SU-DHL-6 (cell line): ENCODE data around the gene EIF1B.

Experiments
- H2AFZ ChIP-seq: fragments of 200-600 bp; sonication (generic); 2 replicates; pipeline ENCODE4 v1.6.1; 2014; ENCODE audit warnings: low read depth, mild to moderate bottlenecking, moderate library complexity, mixed read lengths, antibody characterized with exemption, low read length; ENCODE audit not compliant: severe bottlenecking
- H3F3A ChIP-seq: fragments of 200-600 bp; shearing (Covaris generic); 2 replicates; pipeline ENCODE4 v1.6.0; 2016; ENCODE audit warnings: antibody characterized with exemption, mild to moderate bottlenecking; ENCODE audit not compliant: insufficient read depth
- H3K27ac ChIP-seq: fragments of 200-600 bp; sonication (generic); 2 replicates; pipeline ENCODE4 v1.5.1; 2016; ENCODE audit warnings: low read depth, mild to moderate bottlenecking, low read length, moderate library complexity, mixed read lengths
- H3K27me3 ChIP-seq: fragments of 200-600 bp; sonication (generic), shearing (Covaris generic); 2 replicates; pipeline ENCODE4 v1.6.0; 2014; ENCODE audit warnings: mild to moderate bottlenecking, low read length
- H3K36me3 ChIP-seq: fragments of 200-600 bp; sonication (generic); 2 replicates; pipeline ENCODE4 v1.6.1; 2014; ENCODE audit warnings: mild to moderate bottlenecking, low read length, mixed read lengths
- H3K4me2 ChIP-seq: fragments of 300-600, 200-600 bp; shearing (Covaris generic), sonication (generic); 2 replicates; pipeline ENCODE4 v1.6.0; 2014; ENCODE audit warnings: low read length, low read depth, mild to moderate bottlenecking; ENCODE audit not compliant: poor library complexity, severe bottlenecking
- H3K4me3 ChIP-seq: fragments of 200-600 bp; sonication (generic); 2 replicates; pipeline ENCODE4 v1.5.1; 2014; ENCODE audit warnings: antibody characterized with exemption, low read length, mild to moderate bottlenecking, mixed read lengths; ENCODE audit not compliant: insufficient read depth, poor library complexity, severe bottlenecking
- H3K79me2 ChIP-seq: fragments of 200-600 bp; sonication (generic); 2 replicates; pipeline ENCODE4 v1.6.1; 2014; ENCODE audit warnings: mild to moderate bottlenecking, low read length, moderate library complexity; ENCODE audit not compliant: insufficient read depth
- H3K9ac ChIP-seq: fragments of 200-600 bp; sonication (generic); 2 replicates; pipeline ENCODE4 v1.7.0; 2014; ENCODE audit warnings: mild to moderate bottlenecking, low read length
- H3K9me2 ChIP-seq: fragments of 200-600 bp; sonication (generic); replicated peaks from 2 replicates; pipeline ENCODE4 v1.6.1; 2014; ENCODE audit warnings: low read length; ENCODE audit not compliant: insufficient read depth
- H3K9me3 ChIP-seq: fragments of 200-600 bp; sonication (generic); 2 replicates; pipeline ENCODE4 v1.6.1; 2014; ENCODE audit warnings: low read length, mixed read lengths; ENCODE audit not compliant: insufficient read depth
- H4K20me1 ChIP-seq: fragments of 200-600 bp; sonication (generic); 2 replicates; pipeline ENCODE4 v1.6.1; 2014; ENCODE audit warnings: low read depth, mild to moderate bottlenecking, antibody characterized with exemption, low read length, moderate library complexity, mixed read lengths
- EZH2phosphoT487 ChIP-seq: fragments of 200-600 bp; sonication (generic), shearing (Covaris generic); conservative IDR thresholded peaks from 2 replicates; pipeline ENCODE4 v1.6.1; 2018; ENCODE audit warnings: mild to moderate bottlenecking, antibody characterized with exemption, low read length, moderate library complexity, mixed read lengths
- TF ChIP-seq, protein P1 (sequence below): fragments of 200-600 bp; sonication (generic); IDR thresholded peaks from one replicate; pipeline ENCODE4 v1.5.1; 2017; ENCODE audit warnings: antibody characterized with exemption, mild to moderate bottlenecking, low read length, moderate library complexity; ENCODE audit not compliant: insufficient read depth, poor library complexity, severe bottlenecking

The EIF1B gene

DNA sequence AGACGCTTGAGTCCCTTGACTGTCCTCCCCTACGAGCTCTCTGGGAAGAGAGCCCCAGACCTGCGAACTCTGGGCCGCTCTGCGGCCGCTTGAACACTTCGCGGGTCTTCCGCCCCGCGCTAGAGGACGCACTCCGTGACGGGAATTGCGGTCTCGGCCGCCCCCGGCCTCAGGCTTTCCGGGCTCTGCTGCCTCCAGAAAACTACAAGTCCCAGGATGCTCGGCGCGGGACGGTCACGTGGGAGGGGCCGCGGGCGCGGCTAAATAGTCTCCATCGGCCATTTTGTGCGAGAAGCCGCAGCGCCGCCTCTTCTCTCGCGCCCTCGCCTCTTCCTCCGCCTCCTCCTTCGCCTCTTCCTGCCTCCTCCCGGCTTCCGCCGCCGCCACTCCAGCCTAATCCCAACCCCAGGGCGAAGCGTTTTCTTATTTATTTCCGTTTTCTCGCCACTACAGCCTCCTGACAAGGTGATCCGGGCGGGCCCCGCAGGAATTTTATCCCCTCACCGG is at the start of gene EIF1B:
TSS of gene EIF1B (plus strand) at position 290 of the 507 bp plus-strand sequence. CDS start 235 bp downstream, outside the sequence.
- Histone ChIP-seq H3K9ac (peak within 1 kb of the TSS; percentile 97), H3K4me3 (peak within 1 kb of the TSS; percentile 97), H3F3A (peaks cover 5% of the 10 kb centered on the region), H3K36me3 (peaks cover 21% of the 10 kb centered on the region), H3K4me2 (peak within 1 kb of the TSS; percentile 85), H3K27ac (peak within 1 kb of the TSS; percentile 70), H2AFZ (peak within 1 kb of the TSS; percentile 91), H3K9me2 (no peaks in the 10 kb centered on the region), H3K9me3 (no peaks in the 10 kb centered on the region), H3K79me2 (peaks cover 19% of the 10 kb centered on the region), H4K20me1 (no peaks in the 10 kb centered on the region), H3K27me3 (no peaks in the 10 kb centered on the region)
- no peak for TF ChIP-seq EZH2phosphoT487
- TF ChIP-seq, protein P1, sequence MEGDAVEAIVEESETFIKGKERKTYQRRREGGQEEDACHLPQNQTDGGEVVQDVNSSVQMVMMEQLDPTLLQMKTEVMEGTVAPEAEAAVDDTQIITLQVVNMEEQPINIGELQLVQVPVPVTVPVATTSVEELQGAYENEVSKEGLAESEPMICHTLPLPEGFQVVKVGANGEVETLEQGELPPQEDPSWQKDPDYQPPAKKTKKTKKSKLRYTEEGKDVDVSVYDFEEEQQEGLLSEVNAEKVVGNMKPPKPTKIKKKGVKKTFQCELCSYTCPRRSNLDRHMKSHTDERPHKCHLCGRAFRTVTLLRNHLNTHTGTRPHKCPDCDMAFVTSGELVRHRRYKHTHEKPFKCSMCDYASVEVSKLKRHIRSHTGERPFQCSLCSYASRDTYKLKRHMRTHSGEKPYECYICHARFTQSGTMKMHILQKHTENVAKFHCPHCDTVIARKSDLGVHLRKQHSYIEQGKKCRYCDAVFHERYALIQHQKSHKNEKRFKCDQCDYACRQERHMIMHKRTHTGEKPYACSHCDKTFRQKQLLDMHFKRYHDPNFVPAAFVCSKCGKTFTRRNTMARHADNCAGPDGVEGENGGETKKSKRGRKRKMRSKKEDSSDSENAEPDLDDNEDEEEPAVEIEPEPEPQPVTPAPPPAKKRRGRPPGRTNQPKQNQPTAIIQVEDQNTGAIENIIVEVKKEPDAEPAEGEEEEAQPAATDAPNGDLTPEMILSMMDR = peak; percentile 71

DNA sequence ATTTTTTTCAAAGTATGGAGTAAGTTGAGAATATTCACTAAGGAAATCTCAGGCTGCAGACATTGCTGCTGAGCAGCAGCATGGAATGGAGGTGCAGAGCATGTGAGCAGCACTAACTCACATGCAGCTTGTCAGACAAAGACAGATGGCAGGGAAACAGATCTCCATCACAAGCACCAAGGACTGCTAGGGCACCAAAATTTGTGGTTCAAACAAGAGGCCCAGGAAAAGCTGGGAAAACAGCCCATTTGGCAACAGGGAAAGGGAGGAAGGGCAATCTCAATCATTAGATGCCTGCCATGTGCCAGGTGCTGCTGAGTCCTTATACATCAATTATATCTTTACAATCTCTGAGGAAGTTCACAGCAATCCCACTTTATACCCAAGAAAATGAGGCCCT is 47.2 kb upstream of the EIF1B start:
- H2AFZ ChIP-seq = no peak overlapping the region
- no peaks in the 10 kb centered on the region for H3K9me3 ChIP-seq
- H3K36me3 ChIP-seq = no peaks in the 10 kb centered on the region
- no peaks in the 10 kb centered on the region for H4K20me1 ChIP-seq
- no peak overlapping the region for H3K9ac ChIP-seq
- no peak overlapping the region for H3K4me3 ChIP-seq
- H3K9me2 ChIP-seq = no peaks in the 10 kb centered on the region
- H3K4me2 ChIP-seq = no peak overlapping the region
- no peaks in the 10 kb centered on the region for H3K27me3 ChIP-seq
- TF ChIP-seq EZH2phosphoT487 = no peak
- TF ChIP-seq, protein P1 = no peak
- H3K79me2 ChIP-seq = no peaks in the 10 kb centered on the region
- H3K27ac ChIP-seq = no peak overlapping the region
- no peaks in the 10 kb centered on the region for H3F3A ChIP-seq

DNA sequence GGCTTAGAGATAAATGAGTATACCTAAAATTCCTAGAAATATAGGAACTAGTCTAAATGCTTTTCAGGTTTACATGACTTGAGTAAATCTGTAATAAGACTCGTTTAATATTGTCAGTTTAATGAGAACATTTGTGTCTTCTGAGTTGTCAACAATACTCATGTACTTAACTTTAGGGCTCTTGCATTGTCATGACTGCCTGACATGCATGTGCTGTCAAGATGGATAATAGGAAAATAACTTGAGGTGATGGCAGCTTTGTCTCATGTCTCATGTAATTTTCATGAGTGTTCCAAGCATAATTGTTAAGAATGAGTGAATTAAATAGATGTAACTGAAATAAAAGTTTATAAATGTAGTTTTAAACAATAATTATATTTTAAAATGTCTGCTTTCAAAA is 45.1 kb upstream of the EIF1B start:
- Histone ChIP-seq H3K4me2 (no peak overlapping the region), H3K9me2 (no peaks in the 10 kb centered on the region), H3K27ac (no peak overlapping the region), H3K27me3 (no peaks in the 10 kb centered on the region), H3K9ac (no peak overlapping the region), H3F3A (no peaks in the 10 kb centered on the region), H3K4me3 (no peak overlapping the region), H4K20me1 (no peaks in the 10 kb centered on the region), H3K36me3 (no peaks in the 10 kb centered on the region), H3K9me3 (no peaks in the 10 kb centered on the region), H3K79me2 (no peaks in the 10 kb centered on the region), H2AFZ (no peak overlapping the region)
- TF ChIP-seq, protein P1 = no peak

GRCh38 chr3:40265181-40265580 is 44.3 kb upstream of the EIF1B start:
- Histone ChIP-seq H3K27me3 (no peaks in the 10 kb centered on the region), H3K79me2 (no peaks in the 10 kb centered on the region), H3K9me3 (no peaks in the 10 kb centered on the region), H3K4me3 (no peak overlapping the region), H3K4me2 (no peak overlapping the region), H2AFZ (no peak overlapping the region), H3K27ac (no peak overlapping the region), H3K36me3 (no peaks in the 10 kb centered on the region), H4K20me1 (no peaks in the 10 kb centered on the region), H3K9ac (no peak overlapping the region), H3K9me2 (no peaks in the 10 kb centered on the region), H3F3A (no peaks in the 10 kb centered on the region)
- no peak for TF ChIP-seq EZH2phosphoT487
- TF ChIP-seq, protein P1 = no peak
